SK-N-SH (cell line): Measurements from ENCODE around the gene AP1M1. TPM values are rescaled to one million over a fixed set of nuclear protein-coding genes. Genes with fewer than 3 reads are reported as not detected.

ENCODE experiments used
- CTCF ChIA-PET: fragments of 300-600, 350-600 bp; formaldehyde crosslinking; extraction: SDS; loops from one replicate; lab custom pipeline; 2021; lab: Yijun Ruan, JAX
- POLR2A ChIA-PET: fragments of 350-600 bp; sonication (Branson Sonifier 250); formaldehyde crosslinking; extraction: SDS; loops from one replicate; lab custom pipeline; 2020; ENCODE audit warnings: antibody characterized with exemption, inconsistent platforms; lab: Yijun Ruan, JAX
- DNase-seq: peaks from one replicate; pipeline ENCODE4 v3.0.0; 2012
- H2AFZ ChIP-seq: fragments of 200-600 bp; sonication (generic); 2 replicates; pipeline ENCODE4 v1.8.1; 2016; ENCODE audit warnings: antibody characterized with exemption, mild to moderate bottlenecking, low read depth
- H3F3A ChIP-seq: fragments of 200-600 bp; sonication (generic); replicated peaks from 2 replicates; pipeline ENCODE3; 2016; ENCODE audit warnings: antibody characterized with exemption, mild to moderate bottlenecking; ENCODE audit not compliant: insufficient read depth
- H3K27ac ChIP-seq, 2 experiments: fragments of 200-500 bp in 1 of 2; fragments of 200-600 bp in 1 of 2; sonication (Bioruptor generic) in 1 of 2; sonication (generic), shearing (Covaris generic) in 1 of 2; 2 replicates each; pipeline versions ENCODE4 v1.5.1 to v1.6.1; 2014 to 2016; ENCODE audit warnings: low read depth in 2 of 2, inconsistent platforms in 1 of 2, low read length in 1 of 2, mild to moderate bottlenecking in 1 of 2, mixed read lengths in 1 of 2
- H3K27me3 ChIP-seq: fragments of 200-600 bp; sonication (generic), shearing (Covaris generic); 2 replicates; pipeline ENCODE4 v1.6.1; 2016; ENCODE audit warnings: mixed run types; ENCODE audit not compliant: insufficient read depth
- H3K36me3 ChIP-seq, 2 experiments: fragments of 200-500 bp in 1 of 2; fragments of 200-600 bp in 1 of 2; sonication (Bioruptor generic) in 1 of 2; sonication (generic) in 1 of 2; replicated peaks in 1 of 2; 2 replicates each; pipeline versions ENCODE3 to v1.5.1; 2014 to 2016; ENCODE audit warnings: low read length in 1 of 2, mild to moderate bottlenecking in 1 of 2; ENCODE audit not compliant: insufficient read depth in 2 of 2, control insufficient read depth in 1 of 2
- H3K4me1 ChIP-seq, 2 experiments: fragments of 200-500 bp in 1 of 2; fragments of 200-600 bp in 1 of 2; sonication (Bioruptor generic) in 1 of 2; sonication (generic), shearing (Covaris generic) in 1 of 2; 2 replicates each; pipeline versions ENCODE4 v1.5.1 to v1.6.1; 2014 to 2016; ENCODE audit warnings: low read depth in 1 of 2, low read length in 1 of 2, mixed run types in 1 of 2; ENCODE audit not compliant: insufficient read depth in 2 of 2, control insufficient read depth in 1 of 2
- H3K4me2 ChIP-seq: fragments of 200-600 bp; sonication (generic), shearing (Covaris generic); 2 replicates; pipeline ENCODE4 v1.6.1; 2017; ENCODE audit warnings: mixed run types
- H3K4me3 ChIP-seq, 2 experiments: fragments of 200-500 bp in 1 of 2; fragments of 200-600 bp in 1 of 2; sonication (Bioruptor generic) in 1 of 2; sonication (generic), shearing (Covaris generic) in 1 of 2; 2 replicates each; pipeline versions ENCODE4 v1.5.1 to v1.8.1; 2014 to 2016; ENCODE audit warnings: low read depth in 2 of 2, inconsistent platforms in 1 of 2, low read length in 1 of 2, mild to moderate bottlenecking in 1 of 2, mixed read lengths in 1 of 2, moderate library complexity in 1 of 2
- H3K79me2 ChIP-seq: fragments of 200-600 bp; sonication (generic); 2 replicates; pipeline ENCODE4 v1.8.1; 2017; ENCODE audit warnings: mild to moderate bottlenecking; ENCODE audit not compliant: insufficient read depth
- H3K9ac ChIP-seq: fragments of 200-600 bp; sonication (generic); 2 replicates; pipeline ENCODE4 v1.6.1; 2017; ENCODE audit warnings: mixed run types
- H3K9me2 ChIP-seq: fragments of 200-600 bp; sonication (generic); 2 replicates; pipeline ENCODE4 v1.6.1; 2017; ENCODE audit warnings: mixed run types
- H3K9me3 ChIP-seq: fragments of 200-600 bp; sonication (generic); 2 replicates; pipeline ENCODE4 v1.6.1; 2017; ENCODE audit warnings: mixed run types, mild to moderate bottlenecking, moderate library complexity
- H4K20me1 ChIP-seq: fragments of 200-600 bp; sonication (generic); 2 replicates; pipeline ENCODE4 v1.6.1; 2017; ENCODE audit warnings: mild to moderate bottlenecking, mixed run types; ENCODE audit not compliant: insufficient read depth
- CHD2 ChIP-seq: fragments of 150-350 bp; IDR thresholded peaks from 2 replicates; pipeline ENCODE4 v1.6.1; 2018; ENCODE audit warnings: low read length; ENCODE audit not compliant: partially characterized antibody
- ELF1 ChIP-seq: IDR thresholded peaks from 2 replicates; pipeline ENCODE4 v1.4.0; 2012
- EP300 ChIP-seq, 2 experiments: IDR thresholded peaks; 2 replicates each; pipeline versions ENCODE4 v1.4.0 to v1.6.1; 2012; ENCODE audit warnings: borderline replicate concordance in 1 of 2, low read depth in 1 of 2, low read length in 1 of 2
- EZH2phosphoT487 ChIP-seq: fragments of 200-600 bp; sonication (generic); IDR thresholded peaks from 2 replicates; pipeline ENCODE4 v1.6.1; 2017; ENCODE audit warnings: low read depth, mixed run types, mild to moderate bottlenecking, antibody characterized with exemption, moderate library complexity, borderline replicate concordance
- FOSL2 ChIP-seq: IDR thresholded peaks from 2 replicates; pipeline ENCODE4 v1.4.0; 2012; ENCODE audit warnings: low read depth, mild to moderate bottlenecking, moderate library complexity, borderline replicate concordance
- JUND ChIP-seq: IDR thresholded peaks from 2 replicates; pipeline ENCODE4 v1.4.0; 2012
- MEF2A ChIP-seq: IDR thresholded peaks from 2 replicates; pipeline ENCODE4 v1.4.0; 2012; ENCODE audit warnings: low read depth, borderline replicate concordance
- NRF1 ChIP-seq: IDR thresholded peaks from 2 replicates; pipeline ENCODE4 v1.6.1; 2012; ENCODE audit warnings: low read depth, mild to moderate bottlenecking, low read length
- RCOR1 ChIP-seq: fragments of 150-350 bp; IDR thresholded peaks from 2 replicates; pipeline ENCODE4 v1.6.1; 2017; ENCODE audit warnings: antibody characterized with exemption, low read length
- RXRA ChIP-seq: IDR thresholded peaks from 2 replicates; pipeline ENCODE4 v1.4.0; 2012; ENCODE audit warnings: low read depth, mild to moderate bottlenecking, borderline replicate concordance
- TAF1 ChIP-seq: IDR thresholded peaks from 2 replicates; pipeline ENCODE4 v1.6.1; 2012; ENCODE audit warnings: low read depth, mild to moderate bottlenecking, low read length, moderate library complexity, borderline replicate concordance
- TCF12 ChIP-seq: IDR thresholded peaks from 2 replicates; pipeline ENCODE4 v1.4.0; 2012
- YY1 ChIP-seq: IDR thresholded peaks from 2 replicates; pipeline ENCODE4 v1.4.0; 2012; ENCODE audit warnings: low read depth, mild to moderate bottlenecking
- WGBS: methylation state at CpG from one replicate; pipeline ENCODE4 v1.1.6; 2017; ENCODE audit warnings: low lambda C conversion rate; 5-methylcytosine and 5-hydroxymethylcytosine counted together
- polyA plus RNA-seq, 3 experiments: library from polyadenylated mRNA; depleted of rRNA; stranded (reverse); fragments of >200 nt; gene quantifications; 2 replicates each; pipeline ENCODE4 v1.2.3, GENCODE V29; 2012
- TF ChIP-seq, protein P1 (sequence below): IDR thresholded peaks from 2 replicates; pipeline ENCODE4 v1.4.0; 2012; ENCODE audit warnings: low read depth, borderline replicate concordance
- TF ChIP-seq, protein P2 (sequence below): IDR thresholded peaks from 2 replicates; pipeline ENCODE4; 2012
- TF ChIP-seq, protein P3 (sequence below): fragments of 150-350 bp; IDR thresholded peaks from 2 replicates; pipeline ENCODE4 v1.6.1; 2016; ENCODE audit warnings: mild to moderate bottlenecking, low read depth, low read length
- TF ChIP-seq, protein P4 (sequence below): IDR thresholded peaks from 2 replicates; pipeline ENCODE4 v1.4.0; 2012; ENCODE audit warnings: low read depth, borderline replicate concordance

Gene AP1M1
- polyA plus RNA-seq, 1 of the 3 experiments (the other 2 are of a cell fraction) = 133 TPM

DNA sequence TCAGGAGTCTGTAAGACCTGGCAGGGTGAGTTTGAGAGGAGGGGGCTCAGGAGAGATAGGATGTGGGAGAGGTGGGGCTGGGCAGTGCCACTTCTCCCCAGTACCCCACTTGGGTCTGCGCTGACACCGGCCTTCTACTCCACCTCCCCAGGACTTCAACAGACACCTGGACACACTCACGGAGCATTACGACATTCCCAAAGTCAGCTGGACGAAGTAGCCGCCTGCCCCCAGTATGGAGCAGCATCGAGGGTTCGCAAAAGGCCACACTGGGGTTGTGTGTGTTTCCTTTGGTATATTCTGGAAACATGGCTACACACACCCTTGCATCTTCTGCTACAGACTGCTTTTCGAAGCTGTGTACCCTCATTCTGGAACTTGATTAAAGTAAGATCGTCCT, 7.0 kb upstream of the AP1M1 start:
- H3K27ac ChIP-seq = no peak overlapping the region
- ChIA-PET CTCF (no interaction called here), POLR2A (no interaction called here)
- no peak for TF ChIP-seq YY1
- TF ChIP-seq, protein P1, sequence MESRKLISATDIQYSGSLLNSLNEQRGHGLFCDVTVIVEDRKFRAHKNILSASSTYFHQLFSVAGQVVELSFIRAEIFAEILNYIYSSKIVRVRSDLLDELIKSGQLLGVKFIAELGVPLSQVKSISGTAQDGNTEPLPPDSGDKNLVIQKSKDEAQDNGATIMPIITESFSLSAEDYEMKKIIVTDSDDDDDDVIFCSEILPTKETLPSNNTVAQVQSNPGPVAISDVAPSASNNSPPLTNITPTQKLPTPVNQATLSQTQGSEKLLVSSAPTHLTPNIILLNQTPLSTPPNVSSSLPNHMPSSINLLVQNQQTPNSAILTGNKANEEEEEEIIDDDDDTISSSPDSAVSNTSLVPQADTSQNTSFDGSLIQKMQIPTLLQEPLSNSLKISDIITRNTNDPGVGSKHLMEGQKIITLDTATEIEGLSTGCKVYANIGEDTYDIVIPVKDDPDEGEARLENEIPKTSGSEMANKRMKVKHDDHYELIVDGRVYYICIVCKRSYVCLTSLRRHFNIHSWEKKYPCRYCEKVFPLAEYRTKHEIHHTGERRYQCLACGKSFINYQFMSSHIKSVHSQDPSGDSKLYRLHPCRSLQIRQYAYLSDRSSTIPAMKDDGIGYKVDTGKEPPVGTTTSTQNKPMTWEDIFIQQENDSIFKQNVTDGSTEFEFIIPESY = no peak
- no peak for TF ChIP-seq TAF1
- no peak for TF ChIP-seq RXRA
- no peak for TF ChIP-seq EP300 (IDR thresholded peaks at IDR 0.05; ENCODE audit: borderline replicate concordance in 1 of 2, low read depth in 1 of 2, low read length in 1 of 2)
- TF ChIP-seq, protein P2, sequence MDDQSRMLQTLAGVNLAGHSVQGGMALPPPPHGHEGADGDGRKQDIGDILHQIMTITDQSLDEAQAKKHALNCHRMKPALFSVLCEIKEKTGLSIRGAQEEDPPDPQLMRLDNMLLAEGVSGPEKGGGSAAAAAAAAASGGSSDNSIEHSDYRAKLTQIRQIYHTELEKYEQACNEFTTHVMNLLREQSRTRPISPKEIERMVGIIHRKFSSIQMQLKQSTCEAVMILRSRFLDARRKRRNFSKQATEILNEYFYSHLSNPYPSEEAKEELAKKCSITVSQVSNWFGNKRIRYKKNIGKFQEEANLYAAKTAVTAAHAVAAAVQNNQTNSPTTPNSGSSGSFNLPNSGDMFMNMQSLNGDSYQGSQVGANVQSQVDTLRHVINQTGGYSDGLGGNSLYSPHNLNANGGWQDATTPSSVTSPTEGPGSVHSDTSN = no peak
- TF ChIP-seq TCF12 = no peak
- TF ChIP-seq NRF1 = no peak
- TF ChIP-seq MEF2A = no peak
- TF ChIP-seq ELF1 = no peak
- no peak for TF ChIP-seq EZH2phosphoT487
- no peak for TF ChIP-seq CHD2
- TF ChIP-seq, protein P3, sequence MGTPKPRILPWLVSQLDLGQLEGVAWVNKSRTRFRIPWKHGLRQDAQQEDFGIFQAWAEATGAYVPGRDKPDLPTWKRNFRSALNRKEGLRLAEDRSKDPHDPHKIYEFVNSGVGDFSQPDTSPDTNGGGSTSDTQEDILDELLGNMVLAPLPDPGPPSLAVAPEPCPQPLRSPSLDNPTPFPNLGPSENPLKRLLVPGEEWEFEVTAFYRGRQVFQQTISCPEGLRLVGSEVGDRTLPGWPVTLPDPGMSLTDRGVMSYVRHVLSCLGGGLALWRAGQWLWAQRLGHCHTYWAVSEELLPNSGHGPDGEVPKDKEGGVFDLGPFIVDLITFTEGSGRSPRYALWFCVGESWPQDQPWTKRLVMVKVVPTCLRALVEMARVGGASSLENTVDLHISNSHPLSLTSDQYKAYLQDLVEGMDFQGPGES = no peak
- TF ChIP-seq JUND = no peak
- TF ChIP-seq, protein P4, sequence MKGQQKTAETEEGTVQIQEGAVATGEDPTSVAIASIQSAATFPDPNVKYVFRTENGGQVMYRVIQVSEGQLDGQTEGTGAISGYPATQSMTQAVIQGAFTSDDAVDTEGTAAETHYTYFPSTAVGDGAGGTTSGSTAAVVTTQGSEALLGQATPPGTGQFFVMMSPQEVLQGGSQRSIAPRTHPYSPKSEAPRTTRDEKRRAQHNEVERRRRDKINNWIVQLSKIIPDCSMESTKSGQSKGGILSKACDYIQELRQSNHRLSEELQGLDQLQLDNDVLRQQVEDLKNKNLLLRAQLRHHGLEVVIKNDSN = no peak
- TF ChIP-seq FOSL2 = no peak
- TF ChIP-seq RCOR1 = no peak
- no peaks in the 10 kb centered on the region for H3F3A ChIP-seq
- peaks cover 40% of the 10 kb centered on the region for H3K79me2 ChIP-seq
- H3K4me2 ChIP-seq = no peak overlapping the region
- H3K9me2 ChIP-seq = no peaks in the 10 kb centered on the region
- peaks cover 0 to 7% of the 10 kb centered on the region in 2 experiments; a peak in 2 of 4 replicates for H3K4me1 ChIP-seq
- H3K4me3 ChIP-seq = no peak overlapping the region
- H2AFZ ChIP-seq = no peak overlapping the region
- DNase-seq = no peak
- no peak overlapping the region for H3K9ac ChIP-seq
- H3K9me3 ChIP-seq = no peaks in the 10 kb centered on the region
- WGBS = 94% methylated on average over 10 of the region's 10 CpGs
- H3K27me3 ChIP-seq = no peaks in the 10 kb centered on the region
- 0 out of 2 replicates have a peak, but pooled peaks cover 5% of the 10 kb centered on the region for H4K20me1 ChIP-seq
- H3K36me3 ChIP-seq = peaks cover 32 to 37% of the 10 kb centered on the region in 2 experiments
